ENCODE measurements around the gene C5orf24. TPM values are rescaled to one million over a fixed set of nuclear protein-coding genes. Genes with fewer than 3 reads are reported as not detected.

Gene C5orf24
- total and polyA plus RNA-seq, 10 of the 15 experiments (the other 5 are each of a cell fraction or from before 2014, with no cell fraction given) = 5.4 to 26.8 (median 15.6) TPM

DNA sequence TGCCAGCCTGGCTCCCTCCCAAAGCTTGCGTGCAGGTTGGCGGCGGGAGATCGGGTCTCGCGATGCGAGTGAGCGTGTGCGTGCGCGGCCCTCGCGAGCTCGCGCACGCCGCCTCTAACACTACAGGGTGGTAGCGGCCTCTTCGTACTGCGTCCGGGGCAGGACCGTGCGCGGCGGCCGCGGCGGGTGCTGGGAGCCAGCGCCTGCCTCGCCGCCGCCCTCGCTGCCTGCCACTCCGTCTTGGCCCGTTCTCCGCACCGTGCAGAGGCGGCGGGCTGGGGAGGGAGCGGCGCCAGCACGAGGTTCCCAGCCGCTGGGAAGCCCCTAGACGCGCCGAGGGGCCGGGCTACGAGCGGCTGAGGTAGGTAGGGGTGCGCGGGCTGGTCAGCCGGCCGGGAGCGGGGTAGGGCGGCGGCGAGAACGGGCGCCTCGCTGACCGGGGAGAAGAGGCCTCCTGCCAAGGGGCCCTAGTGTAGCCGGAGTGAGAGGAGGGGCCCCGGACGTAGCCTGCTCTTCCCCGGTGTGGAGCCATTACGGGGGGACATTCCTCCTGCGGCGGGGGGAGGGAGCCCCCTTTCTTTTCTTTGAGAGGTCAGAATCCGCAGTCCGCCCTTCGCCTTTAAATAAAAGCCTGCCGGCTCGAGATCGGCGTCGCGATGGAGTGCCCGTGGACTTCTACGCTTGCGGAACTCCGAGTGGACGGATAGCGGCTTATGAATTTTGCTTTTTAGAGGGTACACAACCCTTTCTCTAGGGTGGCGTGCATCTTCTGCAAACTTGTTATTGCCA, at the start of gene C5orf24 (continued):
- TF ChIP-seq RCOR1 (conservative IDR thresholded peaks at IDR 0.05; ENCODE audit: low read depth, low read length) = peak; percentile 95; the same call in 1 of the 2 replicates
- TF ChIP-seq NFYB (IDR thresholded peaks at IDR 0.05; ENCODE audit: insufficient read depth, low read depth, low read length) = no peak
- TF ChIP-seq MLLT1 (IDR thresholded peaks at IDR 0.05) = no peak
- TF ChIP-seq, protein P1, sequence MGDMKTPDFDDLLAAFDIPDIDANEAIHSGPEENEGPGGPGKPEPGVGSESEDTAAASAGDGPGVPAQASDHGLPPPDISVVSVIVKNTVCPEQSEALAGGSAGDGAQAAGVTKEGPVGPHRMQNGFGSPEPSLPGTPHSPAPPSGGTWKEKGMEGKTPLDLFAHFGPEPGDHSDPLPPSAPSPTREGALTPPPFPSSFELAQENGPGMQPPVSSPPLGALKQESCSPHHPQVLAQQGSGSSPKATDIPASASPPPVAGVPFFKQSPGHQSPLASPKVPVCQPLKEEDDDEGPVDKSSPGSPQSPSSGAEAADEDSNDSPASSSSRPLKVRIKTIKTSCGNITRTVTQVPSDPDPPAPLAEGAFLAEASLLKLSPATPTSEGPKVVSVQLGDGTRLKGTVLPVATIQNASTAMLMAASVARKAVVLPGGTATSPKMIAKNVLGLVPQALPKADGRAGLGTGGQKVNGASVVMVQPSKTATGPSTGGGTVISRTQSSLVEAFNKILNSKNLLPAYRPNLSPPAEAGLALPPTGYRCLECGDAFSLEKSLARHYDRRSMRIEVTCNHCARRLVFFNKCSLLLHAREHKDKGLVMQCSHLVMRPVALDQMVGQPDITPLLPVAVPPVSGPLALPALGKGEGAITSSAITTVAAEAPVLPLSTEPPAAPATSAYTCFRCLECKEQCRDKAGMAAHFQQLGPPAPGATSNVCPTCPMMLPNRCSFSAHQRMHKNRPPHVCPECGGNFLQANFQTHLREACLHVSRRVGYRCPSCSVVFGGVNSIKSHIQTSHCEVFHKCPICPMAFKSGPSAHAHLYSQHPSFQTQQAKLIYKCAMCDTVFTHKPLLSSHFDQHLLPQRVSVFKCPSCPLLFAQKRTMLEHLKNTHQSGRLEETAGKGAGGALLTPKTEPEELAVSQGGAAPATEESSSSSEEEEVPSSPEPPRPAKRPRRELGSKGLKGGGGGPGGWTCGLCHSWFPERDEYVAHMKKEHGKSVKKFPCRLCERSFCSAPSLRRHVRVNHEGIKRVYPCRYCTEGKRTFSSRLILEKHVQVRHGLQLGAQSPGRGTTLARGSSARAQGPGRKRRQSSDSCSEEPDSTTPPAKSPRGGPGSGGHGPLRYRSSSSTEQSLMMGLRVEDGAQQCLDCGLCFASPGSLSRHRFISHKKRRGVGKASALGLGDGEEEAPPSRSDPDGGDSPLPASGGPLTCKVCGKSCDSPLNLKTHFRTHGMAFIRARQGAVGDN (IDR thresholded peaks at IDR 0.05) = peak; percentile 98
- no peak for TF ChIP-seq CBFB (IDR thresholded peaks at IDR 0.05; ENCODE audit: low read depth)
- peak; percentile 64; the same call in 1 of the 2 replicates for TF ChIP-seq CREB1 (IDR thresholded peaks at IDR 0.05; ENCODE audit: low read depth)
- TF ChIP-seq MTA2 (IDR thresholded peaks at IDR 0.05; ENCODE audit: low read depth) = no peak
- peak; percentile 62 for TF ChIP-seq HCFC1 (IDR thresholded peaks at IDR 0.05; ENCODE audit: low read length)
- no peak for TF ChIP-seq RAD51 (IDR thresholded peaks at IDR 0.05)
- no peak; the same call in none of the 2 replicates for TF ChIP-seq MXI1 (IDR thresholded peaks at IDR 0.05; ENCODE audit: low read depth, low read length)
- TF ChIP-seq EGR1 (IDR thresholded peaks at IDR 0.05; ENCODE audit: borderline replicate concordance in 1 of 2, low read depth in 2 of 2, low read length in 2 of 2) = peak in 1 of 2 experiments; percentile 95; a peak in 1 of 3 replicates
- TF ChIP-seq POLR2AphosphoS5 (IDR thresholded peaks at IDR 0.05; ENCODE audit: low read length) = peak; percentile 94
- TF ChIP-seq YBX1 (IDR thresholded peaks at IDR 0.05) = no peak
- TF ChIP-seq TCF3 (IDR thresholded peaks at IDR 0.05; ENCODE audit: borderline replicate concordance, insufficient read depth, low read depth, low read length) = peak; percentile 61; the same call in 1 of the 2 replicates
- TF ChIP-seq NKRF (conservative IDR thresholded peaks at IDR 0.05) = peak; percentile 96
- TF ChIP-seq, protein P2, sequence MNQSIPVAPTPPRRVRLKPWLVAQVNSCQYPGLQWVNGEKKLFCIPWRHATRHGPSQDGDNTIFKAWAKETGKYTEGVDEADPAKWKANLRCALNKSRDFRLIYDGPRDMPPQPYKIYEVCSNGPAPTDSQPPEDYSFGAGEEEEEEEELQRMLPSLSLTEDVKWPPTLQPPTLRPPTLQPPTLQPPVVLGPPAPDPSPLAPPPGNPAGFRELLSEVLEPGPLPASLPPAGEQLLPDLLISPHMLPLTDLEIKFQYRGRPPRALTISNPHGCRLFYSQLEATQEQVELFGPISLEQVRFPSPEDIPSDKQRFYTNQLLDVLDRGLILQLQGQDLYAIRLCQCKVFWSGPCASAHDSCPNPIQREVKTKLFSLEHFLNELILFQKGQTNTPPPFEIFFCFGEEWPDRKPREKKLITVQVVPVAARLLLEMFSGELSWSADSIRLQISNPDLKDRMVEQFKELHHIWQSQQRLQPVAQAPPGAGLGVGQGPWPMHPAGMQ (IDR thresholded peaks at IDR 0.05; ENCODE audit: borderline replicate concordance) = peak; percentile 52; the same call in 1 of the 2 replicates
- no peak for TF ChIP-seq RFX5 (IDR thresholded peaks at IDR 0.05; ENCODE audit: low read depth, low read length)
- peak; percentile 88 for TF ChIP-seq KLF5 (IDR thresholded peaks at IDR 0.05; ENCODE audit: partially characterized antibody)
- TF ChIP-seq ATF7 (IDR thresholded peaks at IDR 0.05; ENCODE audit: low read depth) = no peak
- TF ChIP-seq KDM1A (IDR thresholded peaks at IDR 0.05; ENCODE audit: borderline replicate concordance) = no peak
- TF ChIP-seq ETV6 (conservative IDR thresholded peaks at IDR 0.05 in 1 of 2, IDR thresholded peaks at IDR 0.05 in 1 of 2; ENCODE audit: borderline replicate concordance in 1 of 2, low read depth in 1 of 2) = 0 out of 4 replicates have a peak, but pooled peaks of 1 of the 2 experiments have one; percentile 6

Data from GM12878 (cell line).